ENCODE measurements around the gene FAM120B.

FAM120B gene

DNA sequence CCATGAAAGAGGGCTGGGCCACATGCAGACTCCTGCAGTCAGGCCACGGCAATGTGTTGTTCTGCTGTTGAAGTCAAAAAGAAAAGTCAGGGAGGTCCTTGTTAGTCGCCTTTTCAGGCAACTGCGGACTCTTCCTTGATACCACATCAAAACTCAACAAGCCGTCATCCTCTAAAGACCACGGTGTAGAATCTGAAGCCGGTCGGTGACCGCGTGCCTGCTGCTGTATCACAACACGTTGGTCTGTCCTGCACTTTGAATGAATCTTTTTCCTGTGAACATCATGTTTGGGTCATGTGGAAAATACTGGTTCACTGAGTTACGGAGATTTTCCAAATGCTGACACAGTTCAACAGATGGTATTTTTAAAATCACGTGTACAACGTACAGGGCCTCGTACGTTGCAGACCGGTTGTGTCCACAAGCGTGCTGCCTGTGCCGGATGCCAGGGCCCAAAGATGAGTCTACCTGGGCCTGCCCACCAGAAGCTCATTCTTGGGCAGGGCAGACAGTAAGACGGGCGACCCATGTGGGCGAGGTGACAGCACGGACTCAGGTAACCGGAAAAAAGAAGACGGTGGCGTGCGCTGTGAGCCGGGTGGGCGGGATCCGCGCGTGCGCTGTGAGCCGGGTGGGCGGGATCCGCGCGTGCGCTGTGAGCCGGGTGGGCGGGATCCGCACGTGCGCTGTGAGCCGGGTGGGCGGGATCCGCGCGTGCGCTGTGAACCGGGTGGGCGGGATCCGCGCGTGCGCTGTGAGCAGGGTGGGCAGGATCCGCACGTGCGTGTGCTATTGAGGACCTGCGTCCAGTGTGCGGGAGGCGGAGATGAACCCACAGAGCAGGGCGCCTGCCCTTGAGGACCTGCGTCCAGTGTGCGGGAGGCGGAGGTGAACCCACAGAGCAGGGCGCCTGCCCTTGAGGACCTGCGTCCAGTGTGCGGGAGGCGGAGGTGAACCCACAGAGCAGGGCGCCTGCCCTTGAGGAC is 114.5 kb downstream of the FAM120B start:
- no peaks in the 10 kb centered on the region for H3K4me1 Mint-ChIP-seq
- no peaks in the 10 kb centered on the region for H3K36me3 Mint-ChIP-seq (ENCODE audit: insufficient read depth)
- H3K4me3 Mint-ChIP-seq, result no peak overlapping the region
- H3K27ac Mint-ChIP-seq (ENCODE audit: low read depth), result no peak overlapping the region
- DNase-seq (ENCODE audit: low spot score in 2 of 2) (no peak), ATAC-seq (replicated peaks; ENCODE audit: extremely low read depth, poor library complexity, severe bottlenecking) (no peak)
- H3K27me3 Mint-ChIP-seq, result peaks cover 35% of the 10 kb centered on the region
- H3K9me3 Mint-ChIP-seq, result no peaks in the 10 kb centered on the region

GRCh38 chr6:170421921-170422320 is 115.4 kb downstream of the FAM120B start:
- Mint-ChIP-seq H3K4me1 (no peaks in the 10 kb centered on the region), H3K27me3 (peaks cover 43% of the 10 kb centered on the region), H3K4me3 (no peak overlapping the region), H3K27ac (ENCODE audit: low read depth) (no peak overlapping the region), H3K36me3 (ENCODE audit: insufficient read depth) (no peaks in the 10 kb centered on the region), H3K9me3 (no peaks in the 10 kb centered on the region)
- DNase-seq (ENCODE audit: low spot score in 2 of 2) (no peak), ATAC-seq (replicated peaks; ENCODE audit: extremely low read depth, poor library complexity, severe bottlenecking) (no peak)

DNA sequence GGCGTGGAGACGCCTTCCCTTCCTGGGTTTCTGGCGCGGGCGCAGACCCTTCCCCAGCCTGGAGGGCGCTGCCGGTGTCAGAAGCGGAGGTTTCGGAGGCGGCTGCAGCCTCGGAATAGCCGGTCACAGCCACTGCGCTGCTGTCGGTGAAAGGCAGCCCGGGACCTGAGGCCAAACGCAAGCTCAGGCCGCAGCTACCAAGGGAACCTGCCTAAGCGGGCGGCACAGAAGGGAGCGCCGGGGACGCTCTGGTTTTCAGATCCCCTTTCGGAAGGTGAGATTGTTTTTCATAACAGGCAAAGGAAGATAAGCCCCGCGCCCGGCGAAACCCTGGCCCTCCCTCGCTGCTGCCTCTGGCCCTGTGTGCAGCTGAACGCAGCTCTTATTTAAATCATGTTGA is 116.5 kb downstream of the FAM120B start:
- no peaks in the 10 kb centered on the region for H3K9me3 Mint-ChIP-seq
- H3K27ac Mint-ChIP-seq (ENCODE audit: low read depth), result no peak overlapping the region
- ATAC-seq (replicated peaks; ENCODE audit: extremely low read depth, poor library complexity, severe bottlenecking), result no peak
- H3K27me3 Mint-ChIP-seq, result peaks cover 48% of the 10 kb centered on the region
- H3K4me3 Mint-ChIP-seq, result no peak overlapping the region
- H3K36me3 Mint-ChIP-seq (ENCODE audit: insufficient read depth), result no peaks in the 10 kb centered on the region
- no peak for DNase-seq (ENCODE audit: low spot score in 2 of 2)
- no peaks in the 10 kb centered on the region for H3K4me1 Mint-ChIP-seq

GRCh38 chr6:170423814-170424603 is 117.5 kb downstream of the FAM120B start:
- no peaks in the 10 kb centered on the region for H3K9me3 Mint-ChIP-seq
- ATAC-seq (replicated peaks; ENCODE audit: extremely low read depth, poor library complexity, severe bottlenecking) (no peak), DNase-seq (ENCODE audit: low spot score in 2 of 2) (no peak)
- no peaks in the 10 kb centered on the region for H3K36me3 Mint-ChIP-seq (ENCODE audit: insufficient read depth)
- no peaks in the 10 kb centered on the region for H3K4me1 Mint-ChIP-seq
- H3K27ac Mint-ChIP-seq (ENCODE audit: low read depth), result no peak overlapping the region
- peaks cover 46% of the 10 kb centered on the region for H3K27me3 Mint-ChIP-seq
- no peak overlapping the region for H3K4me3 Mint-ChIP-seq

- Mint-ChIP-seq H3K27me3 (peaks cover 40% of the 10 kb centered on the region), H3K36me3 (ENCODE audit: insufficient read depth) (no peaks in the 10 kb centered on the region), H3K4me3 (no peak overlapping the region), H3K9me3 (no peaks in the 10 kb centered on the region), H3K4me1 (no peaks in the 10 kb centered on the region), H3K27ac (ENCODE audit: low read depth) (no peak overlapping the region)
- DNase-seq (ENCODE audit: low spot score in 2 of 2) (no peak), ATAC-seq (replicated peaks; ENCODE audit: extremely low read depth, poor library complexity, severe bottlenecking) (no peak)
Measured at GRCh38 chr6:170424604-170425126, 118.1 kb downstream of the FAM120B start.

DNA sequence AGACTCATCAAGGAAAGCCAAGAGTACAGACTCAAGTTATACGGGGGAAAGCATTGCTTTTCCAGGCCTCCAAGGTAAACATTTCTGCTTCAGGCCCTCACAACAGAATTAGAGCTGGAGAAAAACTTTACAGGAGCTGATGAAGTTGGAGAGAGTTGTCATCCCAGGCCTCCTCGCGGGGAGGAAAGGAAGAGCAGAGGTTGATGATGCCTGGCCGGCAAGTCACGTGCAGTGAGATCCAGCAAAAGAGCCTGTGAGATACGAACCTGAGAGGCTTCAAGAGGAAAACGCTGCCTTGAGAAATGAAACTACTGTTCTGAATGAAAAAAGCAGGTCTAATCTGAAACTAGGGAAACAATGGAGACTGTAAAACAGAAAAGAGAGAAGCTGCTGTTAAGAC is 122.9 kb downstream of the FAM120B start:
- DNase-seq (ENCODE audit: low spot score in 2 of 2), result no peak
- no peak overlapping the region for H3K4me3 Mint-ChIP-seq
- no peaks in the 10 kb centered on the region for H3K9me3 Mint-ChIP-seq
- no peak for ATAC-seq (replicated peaks; ENCODE audit: extremely low read depth, poor library complexity, severe bottlenecking)
- no peaks in the 10 kb centered on the region for H3K4me1 Mint-ChIP-seq
- peaks cover 47% of the 10 kb centered on the region for H3K27me3 Mint-ChIP-seq
- H3K27ac Mint-ChIP-seq (ENCODE audit: low read depth), result no peak overlapping the region
- H3K36me3 Mint-ChIP-seq (ENCODE audit: insufficient read depth), result no peaks in the 10 kb centered on the region

GRCh38 chr6:170433163-170434116 is 126.9 kb downstream of the FAM120B start:
- Mint-ChIP-seq H3K27ac (ENCODE audit: low read depth) (no peak overlapping the region), H3K27me3 (peaks cover 12% of the 10 kb centered on the region), H3K4me3 (no peak overlapping the region), H3K4me1 (peaks cover 5% of the 10 kb centered on the region), H3K9me3 (peaks cover 5% of the 10 kb centered on the region), H3K36me3 (ENCODE audit: insufficient read depth) (no peaks in the 10 kb centered on the region)
- ATAC-seq (replicated peaks; ENCODE audit: extremely low read depth, poor library complexity, severe bottlenecking) (no peak), DNase-seq (ENCODE audit: low spot score in 2 of 2) (no peak)

DNA sequence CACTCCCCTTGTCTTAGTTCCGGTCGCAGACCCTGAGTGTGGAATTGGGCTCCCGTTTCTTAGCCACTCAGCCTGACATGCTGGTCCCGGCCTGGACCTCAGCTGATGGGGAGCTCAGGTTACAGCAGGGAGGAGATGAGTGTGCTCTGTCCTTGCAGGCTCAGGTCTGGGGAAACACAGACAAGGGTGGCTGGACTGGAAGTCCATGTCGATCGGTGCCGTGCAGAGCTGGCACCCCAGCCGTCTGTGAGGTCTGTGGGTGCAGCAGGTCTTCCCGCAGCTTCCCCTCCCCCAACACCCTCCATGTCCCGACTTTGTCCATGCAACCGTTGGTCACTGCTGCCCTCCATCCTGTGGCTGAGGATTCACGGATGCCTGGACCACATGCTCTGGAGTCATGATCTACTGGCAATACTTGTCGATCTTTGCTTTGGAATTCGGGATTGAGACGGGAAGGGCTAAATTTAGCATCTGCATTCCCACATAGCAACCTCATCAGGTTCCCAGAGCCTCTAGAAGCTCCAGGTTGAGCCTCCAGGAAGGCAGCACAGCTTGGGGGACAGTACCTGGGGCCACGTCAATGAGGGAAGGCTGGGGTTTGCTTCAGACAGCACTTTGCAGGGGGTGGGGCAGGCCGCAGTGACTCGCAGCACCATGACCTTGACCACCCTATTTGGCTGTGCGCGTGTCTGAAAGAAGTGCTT is 127.7 kb downstream of the FAM120B start:
- ATAC-seq (replicated peaks; ENCODE audit: extremely low read depth, poor library complexity, severe bottlenecking) (no peak), DNase-seq (ENCODE audit: low spot score in 2 of 2) (no peak)
- Mint-ChIP-seq H3K4me3 (no peak overlapping the region), H3K27ac (ENCODE audit: low read depth) (no peak overlapping the region), H3K4me1 (peaks cover 5% of the 10 kb centered on the region), H3K9me3 (peaks cover 5% of the 10 kb centered on the region), H3K27me3 (peaks cover 12% of the 10 kb centered on the region), H3K36me3 (ENCODE audit: insufficient read depth) (no peaks in the 10 kb centered on the region)

DNA sequence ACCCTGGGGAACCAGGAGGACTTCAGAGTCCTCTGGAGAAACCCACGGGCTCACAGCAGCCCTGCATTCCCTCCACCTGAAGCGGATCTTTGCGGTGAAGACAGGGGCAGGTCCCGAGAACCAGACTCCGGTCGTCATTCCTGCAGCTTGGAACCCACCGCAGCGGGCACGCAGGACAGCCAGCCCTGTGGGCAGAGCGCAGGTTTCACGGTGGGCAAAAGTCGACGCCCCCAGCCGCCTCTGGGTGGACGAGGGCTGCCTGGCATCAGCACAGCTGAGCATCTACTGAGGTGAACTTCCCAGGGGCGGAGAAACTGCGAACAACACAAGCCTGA is 128.2 kb downstream of the FAM120B start:
- Mint-ChIP-seq H3K4me1 (peaks cover 5% of the 10 kb centered on the region), H3K4me3 (no peak overlapping the region), H3K27me3 (peaks cover 12% of the 10 kb centered on the region), H3K9me3 (peaks cover 5% of the 10 kb centered on the region), H3K27ac (ENCODE audit: low read depth) (no peak overlapping the region), H3K36me3 (ENCODE audit: insufficient read depth) (no peaks in the 10 kb centered on the region)
- DNase-seq (ENCODE audit: low spot score in 2 of 2) (no peak), ATAC-seq (replicated peaks; ENCODE audit: extremely low read depth, poor library complexity, severe bottlenecking) (no peak)

GRCh38 chr6:170435766-170436165 is 129.2 kb downstream of the FAM120B start:
- Mint-ChIP-seq H3K27ac (ENCODE audit: low read depth) (no peak overlapping the region), H3K9me3 (peaks cover 5% of the 10 kb centered on the region), H3K4me1 (peaks cover 5% of the 10 kb centered on the region), H3K4me3 (no peak overlapping the region), H3K27me3 (peaks cover 12% of the 10 kb centered on the region), H3K36me3 (ENCODE audit: insufficient read depth) (no peaks in the 10 kb centered on the region)
- DNase-seq (ENCODE audit: low spot score in 2 of 2) (no peak), ATAC-seq (replicated peaks; ENCODE audit: extremely low read depth, poor library complexity, severe bottlenecking) (no peak)

DNA sequence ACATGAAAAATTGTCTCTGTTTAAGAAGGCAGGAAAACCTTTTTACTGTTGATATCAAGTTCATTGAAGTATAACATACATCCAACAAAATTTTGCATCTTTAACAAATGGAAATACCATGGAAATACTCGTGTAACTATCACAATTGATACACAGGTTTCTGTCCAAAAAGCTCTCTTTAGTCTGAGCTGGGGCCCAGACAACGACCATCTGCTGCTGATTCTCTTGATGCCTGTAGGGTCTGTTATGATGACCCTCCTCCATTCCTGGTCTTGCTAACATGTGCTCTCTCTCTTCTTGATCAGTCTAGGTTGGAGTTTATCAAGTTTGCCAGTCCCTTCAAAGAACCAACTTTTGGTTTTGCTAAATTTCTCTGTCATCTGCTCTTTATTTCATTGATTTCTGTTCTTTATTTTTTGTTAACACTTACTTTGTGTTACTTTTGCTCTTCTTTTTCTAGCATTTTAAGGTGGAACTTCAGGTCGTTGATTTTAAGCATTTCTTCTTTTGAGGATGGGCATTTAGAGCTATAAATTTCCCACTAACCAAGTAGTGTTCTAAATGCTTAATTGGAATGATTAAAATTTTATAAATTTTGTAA is 129.8 kb downstream of the FAM120B start:
- H3K27me3 Mint-ChIP-seq, result peaks cover 12% of the 10 kb centered on the region
- H3K4me3 Mint-ChIP-seq, result no peak overlapping the region
- H3K27ac Mint-ChIP-seq (ENCODE audit: low read depth), result no peak overlapping the region
- H3K36me3 Mint-ChIP-seq (ENCODE audit: insufficient read depth), result no peaks in the 10 kb centered on the region
- H3K4me1 Mint-ChIP-seq, result peaks cover 5% of the 10 kb centered on the region
- H3K9me3 Mint-ChIP-seq, result peaks cover 5% of the 10 kb centered on the region
- no peak for DNase-seq (ENCODE audit: low spot score in 2 of 2)
- ATAC-seq (replicated peaks; ENCODE audit: extremely low read depth, poor library complexity, severe bottlenecking), result no peak
